Activated naive CD8-positive, alpha-beta T cell treated with anti-CD3 and anti-CD28 coated beads, Interleukin-2, amount 10 ng/mL, durations not matched to agents 7 days and 5 days (primary cell): Measurements from ENCODE around the gene UQCR11. TPM values are rescaled to one million over a fixed set of nuclear protein-coding genes. Genes with fewer than 3 reads are reported as not detected.

Experiments used
- ATAC-seq: fragments of 150-1000 bp; cut with Tn5 transposase; one replicate; pipeline ENCODE4 v1.10.0; 2021; ENCODE audit warnings: low read depth, moderate library complexity
- POLR2A ChIA-PET: fragments of 350-600 bp; sonication (Branson Sonifier 250); formaldehyde crosslinking; loops from one replicate; lab custom pipeline; 2021; ENCODE audit warnings: antibody characterized with exemption; lab: Charles Lee
- DNase-seq: peaks from one replicate; pipeline ENCODE4 v3.0.0; 2021
- H3K27ac Mint-ChIP-seq: one replicate; pipeline ENCODE4 v1.8.0; 2022; ENCODE audit warnings: mild to moderate bottlenecking, mixed read lengths
- H3K27me3 Mint-ChIP-seq: one replicate; pipeline ENCODE4 v1.8.0; 2022; ENCODE audit warnings: mild to moderate bottlenecking, moderate library complexity, mixed read lengths
- H3K36me3 Mint-ChIP-seq: one replicate; pipeline ENCODE4 v1.8.0; 2021; ENCODE audit warnings: mild to moderate bottlenecking, mixed read lengths
- H3K4me1 Mint-ChIP-seq: one replicate; pipeline ENCODE4 v1.8.0; 2021; ENCODE audit warnings: mixed read lengths
- H3K4me3 Mint-ChIP-seq: one replicate; pipeline ENCODE4 v1.8.0; 2022; ENCODE audit warnings: mild to moderate bottlenecking, moderate library complexity, mixed read lengths
- H3K9me3 Mint-ChIP-seq: one replicate; pipeline ENCODE4 v1.8.0; 2021; ENCODE audit warnings: mixed read lengths
- total RNA-seq, 2 experiments: library from RNA; stranded (reverse); gene quantifications; one replicate each; pipeline ENCODE4 v1.2.3, GENCODE V29; 2021

UQCR11 gene
- total RNA-seq, 2 experiments from 2014 or later: 176 to 181 TPM

DNA sequence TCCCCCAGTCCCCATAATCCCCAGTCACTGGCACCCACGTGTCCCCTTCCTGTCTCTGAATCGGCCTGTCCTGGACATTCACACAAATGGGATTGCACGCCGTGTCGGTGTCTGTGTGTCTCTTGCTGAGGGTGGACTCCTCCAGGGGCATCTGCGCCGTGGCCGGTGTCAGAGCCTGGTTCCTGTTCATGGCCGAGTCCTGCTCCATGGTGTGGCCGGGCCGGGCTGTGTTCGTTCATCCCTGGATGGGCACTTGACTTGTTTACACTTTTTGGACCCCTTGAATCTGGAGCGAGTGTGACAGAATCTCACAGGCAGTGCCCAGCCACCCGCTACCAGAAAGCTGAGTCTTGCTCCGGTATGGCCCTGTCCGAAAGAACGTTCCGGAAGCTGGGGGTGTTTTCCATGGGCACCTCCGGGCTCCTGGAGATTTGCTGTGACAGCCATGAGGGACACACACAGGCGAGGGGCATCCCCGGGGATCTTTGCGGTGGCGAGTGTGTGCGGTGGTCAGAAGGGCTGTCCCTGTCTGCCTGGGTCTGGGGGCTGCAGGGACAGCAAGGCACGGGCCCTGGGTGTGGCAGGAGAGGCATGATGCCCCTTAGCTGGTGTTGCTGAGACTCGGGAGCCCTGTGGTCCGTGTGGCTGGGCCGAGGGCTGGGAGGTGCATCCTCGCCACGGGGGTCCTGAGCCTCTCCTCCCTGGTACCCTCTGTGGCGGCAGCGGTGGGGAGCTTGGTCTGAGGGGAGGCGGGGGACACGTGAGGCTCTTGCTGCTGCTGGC lies 30.7 kb downstream of the UQCR11 start:
- POLR2A ChIA-PET: no interaction called here
- Mint-ChIP-seq H3K4me1 (peaks cover 2% of the 10 kb centered on the region), H3K27ac (no peak overlapping the region), H3K9me3 (no peaks in the 10 kb centered on the region), H3K36me3 (peaks cover 2% of the 10 kb centered on the region), H3K4me3 (no peak overlapping the region), H3K27me3 (peaks cover 12% of the 10 kb centered on the region)
- DNase-seq: no peak
- no peak for ATAC-seq

DNA sequence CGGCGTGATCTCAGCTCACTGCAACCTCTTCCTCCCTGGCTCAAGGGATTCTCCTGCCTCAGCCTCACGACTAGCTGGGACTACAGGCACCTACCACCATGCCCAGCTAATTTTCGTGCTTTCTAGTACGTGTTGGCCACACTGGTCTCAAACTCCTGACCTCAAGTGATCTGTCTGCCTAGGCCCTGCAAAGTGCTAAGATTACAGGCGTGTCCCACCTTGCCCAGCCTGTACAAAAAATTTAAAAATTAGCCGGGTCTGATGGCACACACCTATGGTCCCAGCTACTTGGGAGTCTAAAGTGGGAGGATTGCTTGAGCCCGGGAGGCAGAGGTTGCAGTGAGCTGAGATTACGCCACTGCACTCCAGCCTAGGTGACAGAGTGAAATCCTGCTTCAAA lies 32.5 kb downstream of the UQCR11 start:
- no peak overlapping the region for H3K4me3 Mint-ChIP-seq
- no peak for ATAC-seq
- peaks cover 15% of the 10 kb centered on the region for H3K27me3 Mint-ChIP-seq
- peaks cover 2% of the 10 kb centered on the region for H3K4me1 Mint-ChIP-seq
- no peak for DNase-seq
- H3K9me3 Mint-ChIP-seq: no peaks in the 10 kb centered on the region
- H3K36me3 Mint-ChIP-seq: peaks cover 2% of the 10 kb centered on the region
- H3K27ac Mint-ChIP-seq: no peak overlapping the region
- POLR2A ChIA-PET: interaction anchor here (0.6 kb wide), 1 partner anchor 11 kb away, joined by 3 read pairs; no protein-coding TSS in a partner anchor

DNA sequence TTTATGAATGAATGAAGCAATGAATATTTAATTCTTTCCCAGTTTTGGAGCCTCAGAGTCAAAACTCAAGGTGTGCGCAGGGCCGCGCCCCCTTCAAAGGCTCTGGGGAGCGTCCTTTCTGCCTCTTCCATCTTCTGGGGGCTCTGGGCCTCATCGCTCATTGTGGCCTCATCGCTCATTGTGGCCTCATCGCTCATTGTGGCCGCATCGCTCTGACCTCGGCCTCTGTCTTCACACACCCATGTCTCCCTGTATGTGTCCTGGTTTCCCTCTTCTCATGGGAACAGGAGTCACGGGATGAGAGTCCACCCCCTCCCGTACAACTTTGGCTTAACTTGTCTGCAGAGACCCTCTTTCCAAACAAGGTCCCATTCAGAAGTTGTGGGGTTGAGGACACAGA lies 33.9 kb downstream of the UQCR11 start:
- ATAC-seq: no peak
- Mint-ChIP-seq H3K36me3 (peaks cover 2% of the 10 kb centered on the region), H3K27ac (no peak overlapping the region), H3K27me3 (peaks cover 15% of the 10 kb centered on the region), H3K9me3 (no peaks in the 10 kb centered on the region), H3K4me3 (no peak overlapping the region), H3K4me1 (peaks cover 2% of the 10 kb centered on the region)
- POLR2A ChIA-PET: no interaction called here
- no peak for DNase-seq

DNA sequence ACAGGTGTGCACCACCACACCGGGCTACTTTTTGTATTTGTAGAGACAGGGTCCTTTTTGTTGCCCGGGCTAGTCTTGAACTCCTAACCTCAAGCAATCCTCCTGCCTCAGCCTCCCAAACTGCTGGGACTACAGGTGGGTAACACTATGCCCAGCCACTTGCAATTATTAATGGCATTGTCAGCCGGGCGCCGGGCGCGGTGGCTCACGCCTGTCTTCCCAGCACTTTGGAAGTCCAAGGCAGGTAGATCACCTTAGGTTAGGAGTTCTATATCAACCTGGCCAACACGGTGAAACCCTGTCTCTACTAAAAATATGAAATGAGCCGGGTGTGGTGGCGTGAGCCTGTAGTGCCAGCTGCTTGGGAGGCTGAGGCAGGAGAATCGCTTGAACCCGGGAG lies 34.4 kb downstream of the UQCR11 start:
- Mint-ChIP-seq H3K27ac (no peak overlapping the region), H3K4me3 (no peak overlapping the region), H3K36me3 (peaks cover under 1% of the 10 kb centered on the region), H3K9me3 (no peaks in the 10 kb centered on the region), H3K27me3 (peaks cover 15% of the 10 kb centered on the region), H3K4me1 (peaks cover 2% of the 10 kb centered on the region)
- ATAC-seq (no peak), DNase-seq (no peak)
- POLR2A ChIA-PET: interaction anchor here (0.6 kb wide), 1 partner anchor 81 kb away, joined by 3 read pairs; no protein-coding TSS in a partner anchor

DNA sequence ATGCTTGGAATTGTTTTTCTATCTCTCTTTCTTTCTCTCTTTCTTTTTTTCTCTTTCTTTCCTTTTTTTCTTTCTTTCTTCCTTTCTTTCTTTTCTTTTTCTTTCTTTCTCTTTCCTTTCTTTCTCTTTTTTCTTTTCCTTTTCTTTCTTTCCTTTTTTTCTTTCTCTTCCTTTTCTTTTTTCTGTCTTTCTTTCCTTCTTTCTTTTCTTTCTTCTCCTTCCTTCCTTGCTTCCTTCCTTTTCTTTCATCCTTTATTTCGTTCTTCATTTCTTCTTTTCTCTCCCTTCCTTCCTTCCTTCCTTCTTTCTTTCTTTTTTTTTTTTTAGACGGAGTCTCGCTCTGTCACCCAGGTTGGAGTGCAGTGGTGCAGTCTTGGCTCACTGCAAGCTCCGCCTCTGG lies 35.3 kb downstream of the UQCR11 start:
- DNase-seq: no peak
- H3K36me3 Mint-ChIP-seq: no peaks in the 10 kb centered on the region
- H3K4me1 Mint-ChIP-seq: peaks cover 2% of the 10 kb centered on the region
- no peak overlapping the region for H3K27ac Mint-ChIP-seq
- POLR2A ChIA-PET: interaction anchor here (0.6 kb wide), 1 partner anchor 82 kb away, joined by 3 read pairs; no protein-coding TSS in a partner anchor
- H3K9me3 Mint-ChIP-seq: no peaks in the 10 kb centered on the region
- no peak for ATAC-seq
- peak overlapping the region; percentile 5 for H3K4me3 Mint-ChIP-seq
- peaks cover 15% of the 10 kb centered on the region for H3K27me3 Mint-ChIP-seq

DNA sequence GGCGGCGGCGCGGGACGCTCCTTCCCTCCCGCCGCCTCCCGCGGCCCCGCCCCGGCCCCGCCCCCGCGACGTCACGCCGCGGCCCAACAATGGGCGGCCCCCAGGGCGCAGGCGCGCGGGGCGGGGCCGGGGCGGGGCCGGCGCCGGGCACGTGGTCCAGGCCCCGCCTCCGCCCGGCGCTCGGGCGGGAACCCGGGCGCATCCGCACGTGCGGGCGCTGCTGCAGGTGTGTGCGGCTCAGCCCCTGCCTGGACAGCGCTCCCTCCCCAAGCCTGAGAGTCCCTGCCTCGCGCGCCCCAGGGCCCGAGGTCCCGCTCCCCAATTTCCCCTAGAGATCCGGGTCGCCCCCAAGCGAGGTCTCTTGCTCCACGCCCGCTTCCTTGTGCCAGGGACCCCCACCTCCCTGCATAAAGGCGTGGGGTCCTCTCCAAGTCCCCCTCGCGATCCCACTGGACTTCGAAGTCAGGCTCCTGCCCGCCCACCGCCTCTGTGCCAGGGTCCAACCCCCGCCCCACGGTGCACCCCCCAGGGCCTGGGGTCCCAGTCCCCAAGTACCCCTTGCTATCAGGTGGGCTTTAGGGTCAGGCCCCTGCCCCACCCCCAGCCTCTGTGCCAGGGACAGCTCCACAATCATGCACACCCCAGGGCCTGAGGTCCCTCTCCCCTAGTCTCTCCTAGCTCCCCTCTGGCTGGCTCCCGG lies 36.8 kb downstream of the UQCR11 start, which contains the start of gene MEX3D:
MEX3D (minus strand) TSS at position 6 of the 700 bp plus-strand sequence. CDS start 267 bp downstream, outside the sequence.
- Mint-ChIP-seq H3K27me3 (peaks cover 15% of the 10 kb centered on the region), H3K4me1 (peaks cover 2% of the 10 kb centered on the region), H3K4me3 (peak within 1 kb of the TSS; percentile 30), H3K9me3 (no peaks in the 10 kb centered on the region), H3K27ac (no peak within 1 kb of the TSS), H3K36me3 (no peaks in the 10 kb centered on the region)
- ATAC-seq: peak; percentile 73
- DNase-seq: peak; percentile 90
- POLR2A ChIA-PET: interaction anchor here (1.5 kb wide), 1 partner anchor 24 kb away, joined by 6 read pairs; the partner anchor contains the start of gene MBD3

DNA sequence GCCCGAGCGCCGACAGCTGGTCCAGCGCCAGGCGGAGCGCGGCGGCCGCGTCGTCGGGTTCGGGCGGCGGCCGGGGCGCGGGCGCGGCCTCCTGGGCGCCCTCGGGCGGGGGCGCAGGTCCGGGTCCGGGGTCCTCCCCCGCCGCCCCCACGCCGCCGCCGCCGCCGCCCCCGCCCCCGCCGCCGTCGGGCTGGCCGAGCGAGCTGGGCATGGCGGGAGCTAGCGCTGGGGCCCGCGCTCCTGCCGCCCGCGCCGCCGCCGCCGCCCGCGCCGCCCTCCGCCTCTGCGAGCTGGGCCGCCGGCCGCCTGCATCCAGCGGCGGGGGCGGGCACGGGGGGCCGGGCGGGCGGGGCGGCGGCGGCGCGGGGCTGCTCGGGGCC lies 37.4 kb downstream of the UQCR11 start:
- POLR2A ChIA-PET: interaction anchor here (1.0 to 1.5 kb wide), 2 partner anchors 23 to 25 kb away, joined by 4 to 6 read pairs; partner anchors contain the start of gene MBD3
- peak; percentile 42 for DNase-seq
- H3K27ac Mint-ChIP-seq: no peak overlapping the region

DNA sequence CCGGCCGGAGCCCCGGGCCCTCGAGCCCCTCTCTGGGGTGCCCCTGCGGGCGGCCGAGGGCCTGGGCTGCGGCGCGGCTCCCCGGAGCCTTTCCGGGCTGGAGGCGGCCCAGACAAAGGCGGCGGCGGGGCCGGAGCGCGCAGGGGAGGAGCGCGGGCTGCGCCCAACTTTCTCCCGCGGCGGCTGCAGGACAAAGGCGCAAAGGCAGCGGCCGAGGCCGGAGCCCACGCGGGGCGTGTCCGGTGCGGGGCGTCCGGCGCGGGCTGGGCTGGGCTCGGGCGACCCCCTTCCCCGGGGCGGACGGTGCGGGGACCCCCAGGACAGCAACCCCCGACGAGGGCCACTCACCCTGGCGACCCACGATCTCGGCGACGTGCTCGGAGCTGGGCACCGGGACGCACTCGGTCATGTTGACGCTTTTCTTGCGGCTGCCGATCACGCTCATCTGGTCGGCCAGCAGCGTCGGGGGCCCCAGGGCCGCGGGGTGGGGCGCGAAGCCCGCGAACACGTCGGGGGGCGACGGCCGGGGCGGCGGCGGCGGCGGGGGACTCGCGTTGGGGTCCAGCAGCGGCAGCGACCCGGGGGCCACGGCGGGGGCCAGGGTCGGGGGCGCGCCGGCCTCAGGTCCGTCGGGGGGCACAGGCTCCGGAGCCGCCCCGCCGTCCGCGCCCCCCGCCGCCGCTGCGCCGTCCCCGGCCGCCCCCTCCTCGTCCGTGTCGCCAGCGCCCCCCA lies 38.0 kb downstream of the UQCR11 start:
- Mint-ChIP-seq H3K36me3 (no peaks in the 10 kb centered on the region), H3K27ac (no peak overlapping the region), H3K27me3 (peaks cover 15% of the 10 kb centered on the region), H3K9me3 (no peaks in the 10 kb centered on the region), H3K4me3 (no peak overlapping the region), H3K4me1 (peaks cover 2% of the 10 kb centered on the region)
- ATAC-seq: no peak
- peak; percentile 57 for DNase-seq
- POLR2A ChIA-PET: interaction anchor here (1.0 to 1.5 kb wide), 2 partner anchors 24 to 25 kb away, joined by 4 to 6 read pairs; partner anchors contain the start of gene MBD3

More for the DNA sequence above, 37.4 kb downstream of the UQCR11 start:
- no peaks in the 10 kb centered on the region for H3K9me3 Mint-ChIP-seq
- peak; percentile 35 for ATAC-seq
- peaks cover 15% of the 10 kb centered on the region for H3K27me3 Mint-ChIP-seq
- no peak overlapping the region for H3K4me3 Mint-ChIP-seq
- H3K36me3 Mint-ChIP-seq: no peaks in the 10 kb centered on the region
- H3K4me1 Mint-ChIP-seq: peaks cover 2% of the 10 kb centered on the region

DNA sequence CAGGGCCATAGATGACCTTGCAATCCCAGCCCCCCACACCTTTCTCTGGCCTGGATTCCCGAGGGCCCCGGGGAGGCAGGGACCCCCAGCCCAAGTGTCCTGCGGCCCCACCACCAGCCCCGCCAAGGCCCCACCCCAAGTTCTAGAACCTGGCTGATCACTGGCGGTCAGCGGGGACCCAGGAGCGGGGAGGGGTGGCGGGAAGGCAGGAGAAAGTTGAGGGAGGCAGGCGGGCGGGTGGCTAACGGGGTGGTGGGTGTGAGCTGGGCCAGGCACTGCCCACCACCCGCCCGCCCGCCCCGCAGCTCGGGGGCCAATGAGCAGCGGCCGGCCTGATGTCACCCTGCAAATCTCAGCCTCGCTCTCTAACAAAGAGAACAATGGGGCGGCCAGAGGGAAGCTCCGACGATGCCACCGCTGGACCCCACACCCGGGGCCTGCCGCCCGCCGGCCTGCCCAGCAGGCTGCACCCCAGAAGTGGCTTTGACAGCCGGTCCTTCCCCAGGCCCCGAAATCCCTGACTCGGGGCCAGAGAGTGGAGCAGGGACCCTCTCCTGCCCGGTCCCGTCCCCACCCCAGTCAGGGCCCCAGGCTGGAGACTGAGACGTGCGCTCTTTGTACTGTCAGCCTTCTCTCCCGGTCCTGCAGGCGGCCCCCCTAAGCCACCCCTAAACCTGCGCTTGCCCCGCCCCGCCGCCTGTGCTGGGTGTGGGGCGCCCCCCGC lies 38.7 kb downstream of the UQCR11 start:
- Mint-ChIP-seq H3K4me1 (peaks cover 2% of the 10 kb centered on the region), H3K27me3 (peaks cover 15% of the 10 kb centered on the region), H3K36me3 (no peaks in the 10 kb centered on the region), H3K9me3 (no peaks in the 10 kb centered on the region), H3K27ac (no peak overlapping the region), H3K4me3 (no peak overlapping the region)
- POLR2A ChIA-PET: interaction anchor here (1.0 to 1.6 kb wide), 2 partner anchors 24 kb away, joined by 4 read pairs; no protein-coding TSS in a partner anchor
- DNase-seq (no peak), ATAC-seq (no peak)

DNA sequence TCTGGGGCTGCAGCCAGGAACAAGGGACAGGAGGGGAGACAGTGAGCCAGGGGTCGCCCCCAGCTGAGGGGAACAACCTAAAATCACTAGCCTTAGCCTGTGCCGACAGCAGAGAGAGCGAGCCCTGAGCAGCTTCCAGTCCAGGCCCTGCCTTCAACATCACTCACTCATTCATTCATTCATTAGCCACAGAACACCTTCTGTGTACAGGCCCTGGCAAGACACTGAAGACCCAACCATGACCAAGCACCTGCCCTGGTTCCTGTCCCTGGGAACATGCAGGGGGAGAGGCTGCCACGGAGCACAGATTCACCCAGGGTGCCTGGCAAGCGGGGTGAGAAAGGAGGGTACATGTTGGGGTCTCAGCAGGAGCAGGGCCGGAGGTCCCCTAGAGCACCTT lies 42.0 kb downstream of the UQCR11 start:
- no peaks in the 10 kb centered on the region for H3K36me3 Mint-ChIP-seq
- ATAC-seq (no peak), DNase-seq (no peak)
- H3K9me3 Mint-ChIP-seq: no peaks in the 10 kb centered on the region
- no peaks in the 10 kb centered on the region for H3K4me1 Mint-ChIP-seq
- no peak overlapping the region for H3K4me3 Mint-ChIP-seq
- no peak overlapping the region for H3K27ac Mint-ChIP-seq
- no peaks in the 10 kb centered on the region for H3K27me3 Mint-ChIP-seq
- POLR2A ChIA-PET: no interaction called here

DNA sequence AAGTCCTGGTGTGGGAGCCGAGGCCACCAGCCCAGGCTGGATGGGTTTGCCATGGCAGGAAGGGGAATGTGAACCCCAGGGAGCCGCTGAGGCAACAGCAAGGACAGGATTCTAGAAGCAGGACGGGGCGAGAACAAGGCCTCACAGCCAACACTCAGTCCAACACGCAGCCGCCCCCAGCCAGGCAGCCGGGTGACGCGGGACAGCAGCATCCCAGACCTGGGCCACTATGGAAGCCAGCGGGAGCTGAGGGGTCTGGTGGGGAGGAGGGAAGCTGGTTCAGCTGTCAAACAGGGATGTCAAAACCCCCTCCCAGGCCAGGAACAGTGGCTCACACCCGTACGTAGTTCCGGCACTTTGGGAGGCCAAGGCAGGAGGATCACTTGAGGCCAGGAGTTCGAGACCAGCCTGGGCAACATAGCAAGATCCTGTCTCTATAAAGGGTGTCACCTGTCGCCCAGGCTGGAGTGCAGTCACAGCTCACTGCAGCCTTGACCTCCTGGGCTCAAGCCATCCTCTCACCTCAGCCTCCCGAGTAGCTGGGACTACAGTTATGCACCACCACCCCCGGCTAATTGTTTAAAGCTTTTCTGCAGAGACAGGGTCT lies 43.9 kb downstream of the UQCR11 start:
- Mint-ChIP-seq H3K9me3 (no peaks in the 10 kb centered on the region), H3K27ac (no peak overlapping the region), H3K36me3 (no peaks in the 10 kb centered on the region), H3K4me1 (no peaks in the 10 kb centered on the region), H3K4me3 (no peak overlapping the region), H3K27me3 (no peaks in the 10 kb centered on the region)
- ATAC-seq: no peak
- no peak for DNase-seq
- POLR2A ChIA-PET: interaction anchor here (0.6 kb wide), 1 partner anchor 12 kb away, joined by 3 read pairs; no protein-coding TSS in a partner anchor

DNA sequence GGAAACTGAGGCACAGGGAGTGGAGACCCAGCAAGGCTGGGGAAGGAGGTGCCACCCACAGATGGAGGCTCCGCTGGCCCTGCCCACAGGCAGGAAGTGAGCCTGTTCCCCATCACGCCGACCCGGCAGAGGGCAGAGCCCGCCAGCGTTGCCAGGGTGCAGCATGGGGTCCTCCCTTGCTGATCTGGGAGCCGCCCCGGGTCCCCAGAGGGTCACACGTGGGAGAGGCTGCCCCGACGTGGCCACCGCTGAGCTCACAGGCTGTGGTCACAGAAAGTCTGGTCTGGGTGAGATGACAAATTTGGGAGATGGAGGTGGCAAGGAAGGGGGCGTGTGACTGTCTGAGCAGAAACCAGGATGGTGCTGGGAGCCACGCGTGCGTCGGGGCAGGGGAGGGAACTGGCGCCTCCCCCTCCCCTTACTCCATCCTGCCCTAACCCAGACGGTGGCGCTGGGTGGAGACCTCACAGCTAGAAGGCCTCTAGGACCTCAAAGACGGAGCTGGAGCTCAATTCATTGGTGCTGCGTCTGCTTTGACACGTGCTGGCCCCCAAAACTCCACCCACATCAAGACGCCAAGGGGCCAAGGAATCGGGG lies 44.9 kb downstream of the UQCR11 start:
- no peaks in the 10 kb centered on the region for H3K36me3 Mint-ChIP-seq
- POLR2A ChIA-PET: no interaction called here
- no peak for ATAC-seq

More for the DNA sequence above, 44.9 kb downstream of the UQCR11 start:
- no peaks in the 10 kb centered on the region for H3K9me3 Mint-ChIP-seq
- H3K4me1 Mint-ChIP-seq: no peaks in the 10 kb centered on the region
- H3K27me3 Mint-ChIP-seq: no peaks in the 10 kb centered on the region
- H3K4me3 Mint-ChIP-seq: no peak overlapping the region
- no peak overlapping the region for H3K27ac Mint-ChIP-seq
- no peak for DNase-seq
